Prostate gland (tissue), 2 donors: Measurements from ENCODE around the gene NUAK1.

Experiments
- CTCF ChIP-seq, 4 experiments: fragments of 200-600 bp in 2 of 4; fragments of 450-650 bp in 2 of 4; sonication (generic) in 2 of 4; IDR thresholded peaks; 1 replicate in 3 of 4; 2 replicates in 1 of 4; pipeline ENCODE4 v1.5.1; 2016 to 2019; ENCODE audit warnings: antibody characterized with exemption in 4 of 4, mild to moderate bottlenecking in 2 of 4, moderate library complexity in 2 of 4
- POLR2A ChIP-seq: fragments of 450-650 bp; IDR thresholded peaks from one replicate; pipeline ENCODE4 v1.6.1; 2016; ENCODE audit warnings: antibody characterized with exemption, mild to moderate bottlenecking
- POLR2AphosphoS5 ChIP-seq: sonication (generic); formaldehyde crosslinking; IDR thresholded peaks from one replicate; pipeline ENCODE4 v1.6.1; 2017; ENCODE audit warnings: antibody characterized with exemption

GRCh38 chr12:106062693-106063092, 76.1 kb downstream of the NUAK1 start:
- TF ChIP-seq POLR2A (no peak), POLR2AphosphoS5 (no peak), CTCF (IDR thresholded peaks at IDR 0.05) (no peak)
